GM18858 (cell line): ENCODE data around the gene ACTR2.

ENCODE experiments used
- ATAC-seq: cut with Tn5 transposase; IDR thresholded peaks from one replicate; pipeline ENCODE4 v1.9.1; 2021; ENCODE audit not compliant: unreplicated experiment

ACTR2 gene

DNA sequence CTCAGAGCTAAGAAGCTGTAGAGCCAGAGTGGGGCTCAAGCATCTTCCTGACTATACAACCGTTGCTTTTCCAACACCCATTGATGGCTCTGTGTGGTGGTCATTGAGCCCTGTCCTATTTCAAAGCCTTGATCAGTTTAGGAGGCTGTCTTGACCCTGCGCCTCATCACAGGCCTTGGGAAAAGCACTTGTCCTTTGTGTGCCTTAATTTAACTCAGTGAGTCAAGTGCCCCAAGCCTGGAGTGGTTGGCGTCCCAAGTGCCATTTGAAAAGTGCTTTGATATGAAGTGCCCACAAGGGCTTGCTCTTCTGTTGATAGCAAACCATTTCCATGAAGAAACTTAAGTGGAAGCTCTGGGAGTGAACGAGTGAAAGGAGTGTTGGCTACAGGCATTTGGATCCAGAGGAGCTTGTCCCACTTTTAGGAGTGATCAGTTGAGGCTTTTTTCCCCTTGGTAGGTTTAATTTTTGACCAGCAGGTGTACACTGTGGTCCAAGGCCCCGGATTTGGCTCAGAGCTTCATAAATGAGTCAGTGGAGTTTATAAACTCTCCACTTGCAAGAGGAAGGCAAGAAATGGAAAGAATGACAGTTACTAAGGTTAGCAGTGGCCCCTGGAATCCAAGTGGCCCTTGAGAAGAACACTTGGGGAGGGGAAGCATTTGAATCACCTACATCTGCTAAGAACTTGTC is 50.3 kb downstream of the ACTR2 start:
- ATAC-seq: no peak

DNA sequence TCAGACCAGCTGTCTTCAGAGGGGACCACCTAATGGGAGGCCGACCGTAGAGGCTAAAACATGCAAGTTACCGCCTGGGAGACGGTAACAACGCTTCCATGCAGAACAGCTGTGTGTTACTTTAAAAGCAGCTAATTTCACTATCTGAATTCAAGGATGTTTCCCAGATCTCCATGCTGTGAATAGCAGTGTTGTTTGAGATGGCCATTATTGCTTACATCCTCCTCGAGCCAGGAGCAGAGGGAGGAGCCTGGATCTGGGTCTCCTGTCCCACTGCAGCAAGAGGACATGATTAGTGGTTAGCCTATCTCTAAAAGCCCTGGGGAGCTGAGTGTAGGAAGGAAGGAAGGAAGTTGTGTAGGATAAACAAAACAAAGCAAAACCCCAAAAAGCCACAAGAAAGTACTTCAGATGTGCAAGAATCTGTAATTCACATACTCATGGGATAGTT is 50.9 kb downstream of the ACTR2 start:
- ATAC-seq: no peak

DNA sequence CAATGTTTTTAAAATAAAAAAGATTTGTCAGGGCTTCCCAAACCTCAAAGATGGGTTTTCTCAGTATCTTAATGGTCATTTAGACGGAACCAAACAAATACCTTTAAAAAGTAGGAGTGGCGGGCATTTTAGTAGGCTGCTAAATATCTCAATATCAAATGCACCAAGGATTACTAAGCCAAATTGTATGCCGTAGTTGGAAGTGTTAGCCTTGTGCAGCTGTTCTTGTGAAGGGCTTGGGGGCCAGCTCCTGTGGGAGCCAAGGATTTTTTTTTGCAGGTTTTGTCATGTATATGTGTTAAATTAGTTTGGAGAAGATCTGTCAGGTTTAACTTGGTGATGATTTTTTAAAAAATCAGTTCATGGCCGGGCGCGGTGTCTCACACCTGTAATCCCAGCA is 52.1 kb downstream of the ACTR2 start:
- ATAC-seq: no peak

DNA sequence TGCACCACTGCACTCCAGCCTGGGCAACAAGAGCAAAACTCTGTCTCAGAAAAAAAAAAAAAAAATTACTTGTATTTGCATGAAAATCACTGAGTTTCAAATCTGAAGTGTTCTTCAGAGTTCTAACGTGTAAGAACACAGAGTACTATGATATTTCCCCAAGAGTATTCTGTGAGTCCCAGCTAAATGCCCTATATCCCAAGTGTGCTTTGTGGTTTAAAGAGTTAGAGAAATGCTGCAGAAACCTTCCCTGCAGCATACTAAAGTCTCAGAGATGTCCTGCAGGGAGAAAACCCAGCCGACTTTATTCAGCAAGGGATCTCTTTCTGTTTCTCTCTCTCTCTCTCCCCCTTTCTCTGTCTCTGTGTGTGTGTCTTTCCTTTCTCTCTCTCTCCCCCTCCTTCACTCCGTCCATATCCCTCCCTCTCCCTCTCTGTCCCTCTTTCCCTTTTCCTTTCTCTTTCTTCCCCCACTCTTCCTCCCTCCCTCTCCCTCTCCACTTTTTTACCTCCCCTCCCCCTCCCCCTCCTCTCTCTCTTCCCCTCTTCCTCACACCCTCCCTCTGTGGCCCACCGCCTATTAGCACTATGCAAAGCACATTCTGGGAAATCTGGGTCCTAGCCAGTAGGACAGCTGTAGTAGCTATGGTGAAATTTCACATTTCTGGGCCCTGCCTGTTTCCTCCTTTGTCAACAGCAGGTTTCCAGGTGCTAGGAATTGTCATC is 54.2 kb downstream of the ACTR2 start:
- ATAC-seq: no peak

DNA sequence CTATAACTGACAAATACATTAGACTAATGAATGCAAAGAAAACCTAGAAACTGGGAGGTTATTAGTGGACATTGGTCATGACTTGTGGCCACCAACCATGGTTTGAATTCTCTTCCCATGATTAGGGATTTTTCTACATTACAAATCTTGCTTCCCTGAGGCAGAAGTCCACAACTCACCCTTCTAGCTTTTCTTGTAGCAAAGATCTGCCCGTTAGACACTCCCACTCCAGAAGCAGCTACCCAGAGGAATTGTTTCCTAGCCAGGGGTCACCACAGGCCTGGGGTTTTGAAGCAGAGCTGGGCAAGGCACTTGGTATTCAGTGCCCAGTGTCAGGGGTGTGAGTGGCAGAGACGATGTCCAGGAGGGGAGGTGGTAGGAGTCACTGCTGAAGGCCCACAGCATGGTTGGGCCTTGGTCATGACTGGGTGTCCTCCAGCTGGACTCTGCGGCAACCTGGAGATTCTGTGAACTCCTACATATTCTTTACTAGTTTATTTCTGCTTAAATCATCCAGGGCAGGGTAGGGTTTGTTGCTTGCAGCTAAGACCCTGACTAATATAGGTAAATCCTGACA is 54.9 kb downstream of the ACTR2 start:
- ATAC-seq: no peak

DNA sequence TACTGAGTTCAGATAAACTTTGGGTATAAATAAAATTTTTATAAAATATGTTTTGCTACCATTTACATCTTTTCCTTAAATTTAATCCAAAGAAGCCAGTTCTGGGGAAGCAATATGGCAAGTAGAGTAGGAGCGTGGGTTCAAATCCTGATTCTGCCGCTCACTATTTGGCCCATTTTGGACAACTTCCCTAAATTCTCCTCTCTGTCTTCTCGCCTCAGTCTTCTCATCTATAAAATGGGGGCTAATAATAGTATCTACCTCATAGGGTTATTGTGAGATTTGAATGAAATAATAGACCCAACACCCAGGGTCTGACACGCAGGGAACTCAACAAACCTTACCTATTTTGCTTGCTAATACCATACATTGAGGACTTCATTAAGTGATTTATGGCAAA is 59.7 kb downstream of the ACTR2 start:
- ATAC-seq: no peak

DNA sequence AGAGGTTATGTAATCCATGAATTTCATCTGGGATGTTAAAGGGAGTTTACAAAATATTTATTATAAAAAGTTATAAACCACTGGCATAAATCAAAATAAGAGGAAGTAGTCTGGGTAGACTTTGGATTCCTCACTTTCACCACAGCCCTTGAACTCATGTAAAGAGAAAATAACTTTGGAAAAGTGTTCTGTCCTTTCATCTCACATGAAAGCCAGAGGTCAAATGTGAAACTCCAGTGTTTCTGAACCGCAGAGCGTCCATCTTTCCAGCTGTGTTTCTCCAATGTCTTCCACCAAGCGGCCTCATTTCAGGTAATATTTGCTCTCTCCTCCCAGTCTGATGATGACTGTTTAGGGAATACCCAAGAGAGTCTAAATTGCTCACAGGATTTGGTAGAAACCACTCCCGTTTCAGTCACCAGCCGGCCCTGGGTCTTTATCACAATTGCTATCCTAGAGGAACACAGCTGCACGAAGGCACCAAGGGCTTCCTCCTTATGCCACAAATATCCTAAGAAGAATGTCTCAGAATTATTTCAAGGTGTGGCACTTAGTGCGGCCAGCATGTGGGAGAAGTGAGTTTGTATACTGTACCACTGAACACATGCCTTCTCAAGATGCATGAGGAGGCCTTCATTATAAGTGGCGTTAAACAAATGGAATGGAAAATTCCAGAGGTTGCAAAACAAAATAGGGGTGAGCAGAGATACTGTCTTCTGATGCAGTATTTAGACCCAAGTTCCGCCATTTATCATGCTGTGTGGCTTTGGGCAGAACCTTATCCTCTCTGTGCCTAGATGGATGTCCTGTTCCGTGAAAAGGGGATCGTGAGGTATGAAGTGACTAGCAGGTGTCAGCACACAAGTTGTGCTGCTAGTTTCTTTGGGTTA is 63.8 kb downstream of the ACTR2 start:
- no peak for ATAC-seq

DNA sequence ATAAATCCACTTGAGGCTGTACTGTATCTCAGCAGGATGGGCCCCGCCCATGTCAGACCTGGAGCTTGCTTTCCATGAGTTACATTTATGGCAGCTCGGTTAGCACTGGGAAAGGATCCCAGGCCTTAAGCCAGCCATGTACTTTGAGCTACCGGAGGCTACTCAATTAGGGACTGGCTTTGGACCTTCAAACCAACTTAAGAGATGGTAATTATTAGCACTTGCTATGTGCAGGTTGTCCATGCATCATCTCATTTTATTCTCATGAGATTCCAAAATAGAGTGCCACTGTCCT is 64.4 kb downstream of the ACTR2 start:
- ATAC-seq: no peak

DNA sequence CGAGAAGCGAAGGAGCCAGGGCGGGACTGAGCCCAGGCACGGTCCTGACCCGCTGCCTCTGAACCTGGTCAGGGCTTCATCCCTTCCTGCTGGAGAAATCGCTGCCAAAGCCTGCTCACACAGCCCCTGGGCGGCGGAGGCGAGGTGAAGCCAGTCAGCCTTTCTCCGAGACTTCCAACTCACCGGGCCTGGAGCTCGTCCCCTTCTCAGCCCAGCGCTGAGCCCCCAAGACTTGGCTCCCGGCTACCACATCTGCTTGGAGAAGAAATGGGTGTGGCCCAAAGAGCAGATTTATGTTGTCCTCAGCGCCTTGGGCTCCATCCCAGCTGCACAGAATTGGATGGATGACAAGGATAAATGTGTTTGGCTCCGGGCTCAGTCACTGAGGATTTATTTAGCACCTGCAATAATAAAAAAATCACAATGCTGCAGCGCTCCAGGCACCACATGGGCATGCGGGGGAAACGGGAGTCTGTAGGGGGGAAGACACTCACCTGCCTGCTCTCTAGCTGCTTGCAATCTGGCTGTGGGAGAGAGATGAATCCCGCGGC is 64.9 kb downstream of the ACTR2 start:
- ATAC-seq: no peak

DNA sequence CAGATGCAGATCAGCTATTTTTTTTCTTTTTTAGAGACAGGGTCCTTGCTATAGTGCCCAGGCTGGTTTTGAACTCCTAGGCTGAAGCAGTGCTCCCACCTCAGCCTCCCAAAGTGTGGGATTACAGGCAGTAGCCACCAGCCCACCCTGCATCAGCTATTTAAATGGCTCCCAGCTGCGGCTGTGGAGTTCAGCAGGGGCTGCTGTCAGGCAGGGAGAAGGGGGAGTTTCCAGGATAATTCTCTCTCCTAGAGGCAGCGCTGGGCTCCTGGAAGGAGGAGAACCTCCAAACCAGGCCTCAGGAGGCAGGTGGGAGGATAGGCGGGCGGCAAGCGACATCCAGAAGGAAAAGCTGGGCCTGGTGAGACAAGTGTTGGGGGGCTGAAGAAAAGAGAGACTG is 65.7 kb downstream of the ACTR2 start:
- no peak for ATAC-seq

DNA sequence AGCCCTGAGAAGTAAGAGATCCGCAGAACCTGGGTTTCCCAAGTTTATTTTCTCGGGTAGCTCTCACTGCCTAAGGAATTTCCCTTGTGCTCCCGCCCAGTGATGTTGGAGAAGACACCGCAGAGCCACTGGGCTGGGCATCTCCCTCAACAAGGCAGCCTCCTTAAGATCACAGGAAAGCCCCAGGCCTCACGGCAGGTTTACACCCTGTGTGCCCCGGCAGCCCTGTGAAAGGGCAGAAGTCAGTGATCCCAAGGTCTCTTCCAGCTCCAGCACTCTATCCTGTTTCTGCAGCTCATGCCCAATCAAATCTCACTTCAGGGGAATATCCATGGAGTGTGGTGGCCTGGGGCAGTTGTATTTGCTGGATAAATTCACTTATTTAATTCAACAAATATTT is 66.5 kb downstream of the ACTR2 start:
- no peak for ATAC-seq

DNA sequence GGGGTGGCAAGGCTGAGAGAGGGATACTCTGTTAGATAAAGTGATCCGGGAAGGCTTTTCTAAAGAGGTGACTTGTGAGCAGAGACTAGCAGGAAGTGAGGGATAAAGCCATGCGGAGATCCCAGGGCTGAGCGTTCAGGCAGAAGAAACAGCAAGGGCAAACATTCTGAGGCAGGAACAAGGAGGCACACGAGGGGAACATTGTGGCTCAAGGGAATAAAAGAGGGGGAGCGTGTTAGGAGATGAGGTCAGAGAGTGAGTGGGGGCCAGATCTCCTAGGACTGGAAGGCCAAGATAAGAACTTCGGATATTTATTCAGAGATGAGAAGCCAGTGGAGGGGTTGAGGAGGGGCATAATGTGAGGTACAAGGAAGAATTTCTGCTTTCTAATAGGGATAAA is 67.1 kb downstream of the ACTR2 start:
- ATAC-seq: no peak

DNA sequence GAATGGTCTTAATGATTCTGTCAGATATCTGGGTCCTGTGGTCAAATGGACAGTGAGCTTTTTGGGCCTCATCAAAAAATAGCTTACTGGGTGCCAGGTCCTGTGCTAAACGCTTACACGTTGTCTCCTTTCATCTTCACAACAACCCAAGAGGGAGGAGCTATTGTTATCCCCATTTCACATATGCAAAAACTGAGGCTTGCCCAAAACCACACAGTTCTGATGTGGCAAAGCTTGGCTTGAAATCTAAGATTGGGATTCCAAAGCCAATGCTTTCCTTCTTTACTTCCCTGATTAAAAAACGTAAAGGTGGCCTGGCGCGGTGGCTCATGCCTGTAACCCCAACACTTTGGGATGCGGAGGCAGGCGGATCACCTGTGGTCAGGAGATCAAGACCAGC is 69.3 kb downstream of the ACTR2 start:
- no peak for ATAC-seq

DNA sequence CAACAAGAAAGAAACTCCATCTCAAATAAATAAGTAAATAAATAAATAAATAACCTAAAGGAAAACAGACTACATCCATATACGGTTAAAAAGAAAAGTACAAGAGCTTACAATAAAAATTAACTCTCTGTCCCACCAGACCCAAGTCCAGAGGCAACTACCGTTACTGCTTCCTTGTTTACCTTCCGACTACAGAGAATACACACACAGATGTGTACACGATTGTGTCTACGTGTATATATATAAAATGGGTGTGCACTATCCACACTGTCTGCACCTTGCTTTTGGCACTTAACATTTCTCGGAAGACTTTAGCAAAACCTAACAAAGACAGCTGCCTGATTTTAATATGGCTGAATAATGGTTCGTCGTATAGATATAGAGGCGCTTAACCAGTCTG is 69.9 kb downstream of the ACTR2 start:
- no peak for ATAC-seq

DNA sequence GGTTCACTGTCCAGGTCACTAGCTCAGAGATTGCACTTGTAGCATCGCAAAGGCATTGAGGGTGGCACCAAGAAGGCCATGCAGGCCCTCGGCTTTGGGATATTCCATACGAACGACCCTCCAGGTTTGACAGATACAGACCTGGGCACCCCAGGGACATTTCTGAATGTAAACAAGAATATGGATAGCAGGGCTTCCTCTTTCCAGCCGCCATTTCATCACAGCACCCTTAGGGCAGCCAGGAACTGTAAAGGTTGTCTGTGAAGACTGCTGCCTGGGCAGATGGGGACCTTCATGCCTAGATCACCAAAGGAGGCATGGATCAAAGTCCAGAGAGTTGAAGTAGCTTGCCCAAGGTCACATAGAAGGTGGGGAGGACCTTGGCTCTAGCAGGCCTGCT is 70.5 kb downstream of the ACTR2 start:
- ATAC-seq: no peak

DNA sequence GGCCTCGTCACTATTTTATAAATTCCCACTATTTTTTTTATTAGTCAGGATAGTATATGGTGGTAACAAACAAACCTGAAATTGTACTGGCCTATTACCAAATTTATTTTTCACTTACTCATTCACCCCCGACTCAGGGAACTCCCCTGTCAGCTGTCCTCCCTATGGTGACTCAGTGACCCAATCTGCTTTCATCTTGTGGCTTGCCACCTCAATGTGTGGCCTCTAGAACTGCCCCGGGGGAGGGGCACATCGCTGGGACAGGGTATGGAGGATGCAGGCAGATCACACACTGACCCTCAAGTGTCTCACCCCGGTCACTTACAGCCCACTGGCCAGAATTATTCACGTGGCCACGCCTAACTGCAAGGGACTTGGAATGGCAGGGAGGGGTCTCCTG is 71.6 kb downstream of the ACTR2 start:
- no peak for ATAC-seq

DNA sequence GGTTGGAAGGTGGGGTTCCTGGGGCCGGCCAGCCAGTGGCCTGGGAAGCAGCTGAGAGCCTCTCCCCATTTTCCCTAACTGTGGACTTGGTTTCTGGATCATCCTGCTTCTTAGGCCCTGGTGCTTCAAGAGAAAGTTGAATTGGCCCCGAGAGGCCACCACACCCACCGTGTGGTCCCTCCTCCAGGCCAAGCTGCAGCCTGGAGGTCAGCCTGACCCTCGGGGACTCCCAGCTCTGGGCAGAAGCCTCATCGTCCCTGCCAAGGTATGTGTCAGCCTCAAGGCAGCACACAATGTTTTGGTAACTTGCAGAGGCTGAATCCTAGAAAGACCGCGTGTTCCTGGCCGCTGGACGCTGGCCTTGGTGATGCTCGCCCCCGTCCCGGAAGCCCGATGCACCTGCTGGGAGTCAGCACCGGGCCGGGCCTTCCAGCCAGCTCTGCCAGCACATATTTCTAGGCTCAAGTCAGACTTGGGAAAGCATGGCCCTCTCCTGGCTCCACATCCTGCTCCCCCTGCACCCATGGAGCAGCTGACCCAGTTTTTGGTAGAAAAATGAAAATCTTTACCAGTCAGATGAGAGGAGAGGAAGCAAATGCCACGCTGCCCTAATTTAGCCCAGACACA is 72.6 kb downstream of the ACTR2 start:
- no peak for ATAC-seq

DNA sequence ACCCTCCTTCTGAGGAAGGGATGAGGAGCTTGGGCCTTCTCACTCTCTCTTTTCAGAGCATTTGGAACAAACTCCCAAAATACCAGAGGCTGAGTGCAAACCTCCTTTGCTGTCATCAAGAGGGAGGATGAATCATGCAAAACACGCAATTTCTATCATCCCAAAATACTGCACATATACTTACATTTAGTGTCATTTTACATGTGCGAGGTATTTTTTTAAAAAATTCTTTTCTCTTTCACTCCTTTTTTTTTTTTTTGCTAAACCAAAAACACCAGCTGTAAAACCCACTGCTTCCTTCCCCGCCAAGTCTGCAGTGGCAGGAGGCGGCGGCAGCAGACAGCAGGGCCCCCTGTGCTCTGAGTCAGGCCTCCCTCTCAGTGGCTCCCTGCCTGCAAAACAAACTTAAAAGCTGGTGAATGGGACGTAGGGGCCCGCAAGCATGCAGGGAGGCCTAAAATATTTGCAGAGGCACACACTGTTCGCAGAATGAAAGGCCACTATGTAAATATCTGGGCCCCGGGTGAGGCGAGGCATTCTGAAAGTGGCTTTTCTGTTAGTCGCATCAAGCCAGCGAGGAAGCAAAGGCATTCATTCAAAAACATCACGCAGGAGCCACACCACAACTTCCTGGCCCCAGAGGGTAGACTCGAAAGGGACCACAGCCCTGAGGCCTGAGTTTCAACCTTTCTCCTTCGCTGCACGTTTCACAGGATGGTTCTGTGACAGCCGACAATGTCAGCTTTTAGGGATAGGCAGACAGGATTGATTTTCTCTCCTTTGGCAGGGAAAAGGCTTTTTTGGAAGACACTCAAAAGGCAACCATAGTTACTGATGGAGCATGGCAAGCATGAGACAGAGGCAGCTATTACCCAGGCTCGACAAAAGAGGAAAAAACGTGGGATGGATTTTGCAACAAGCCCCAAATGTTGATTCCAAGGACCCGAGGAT is 73.4 kb downstream of the ACTR2 start:
- peak; percentile 87 for ATAC-seq

DNA sequence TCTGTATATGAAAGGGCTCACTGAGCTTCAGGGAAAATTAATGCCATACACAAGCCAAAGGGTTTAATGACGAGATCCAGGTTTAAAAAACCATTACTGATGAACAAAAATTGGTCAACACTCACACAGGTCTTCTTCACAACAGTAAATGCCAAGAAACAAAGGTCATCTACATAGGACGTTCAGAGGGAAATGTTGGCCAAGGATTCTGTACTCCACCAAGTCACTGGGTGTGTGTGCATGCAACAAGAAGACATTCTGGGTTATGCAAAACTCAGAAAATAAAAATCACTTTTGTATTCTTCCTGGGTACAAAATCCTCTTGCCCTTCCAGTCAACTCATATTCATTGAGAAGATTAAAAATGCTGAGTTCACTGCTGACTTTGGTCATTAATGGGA is 78.3 kb downstream of the ACTR2 start:
- no peak for ATAC-seq

DNA sequence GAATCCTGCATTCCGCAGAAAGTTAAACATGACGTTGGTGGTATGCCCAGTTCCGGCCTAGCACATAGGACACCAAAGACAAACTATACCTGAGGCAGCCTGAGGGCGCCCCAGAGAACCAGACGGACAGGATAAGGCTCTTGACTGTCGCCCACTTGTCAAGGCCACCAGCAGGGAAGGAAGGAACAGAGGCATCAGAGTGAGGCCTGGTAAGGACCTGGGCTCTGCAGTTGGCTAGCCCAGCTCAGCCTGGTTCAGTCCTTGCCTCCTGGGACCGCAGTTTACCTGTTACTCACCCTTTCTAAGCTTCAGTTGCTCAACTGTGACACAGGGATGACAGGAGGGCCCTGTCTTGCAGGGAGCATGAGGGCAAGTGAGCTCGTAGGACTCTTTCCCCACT is 82.1 kb downstream of the ACTR2 start:
- no peak for ATAC-seq
